ENCODE measurements around the gene DNMT1. TPM values are rescaled to one million over a fixed set of nuclear protein-coding genes. Genes with fewer than 3 reads are reported as not detected.

DNMT1 gene
- total RNA-seq, 1 experiment from 2014 or later: 210 TPM

DNA sequence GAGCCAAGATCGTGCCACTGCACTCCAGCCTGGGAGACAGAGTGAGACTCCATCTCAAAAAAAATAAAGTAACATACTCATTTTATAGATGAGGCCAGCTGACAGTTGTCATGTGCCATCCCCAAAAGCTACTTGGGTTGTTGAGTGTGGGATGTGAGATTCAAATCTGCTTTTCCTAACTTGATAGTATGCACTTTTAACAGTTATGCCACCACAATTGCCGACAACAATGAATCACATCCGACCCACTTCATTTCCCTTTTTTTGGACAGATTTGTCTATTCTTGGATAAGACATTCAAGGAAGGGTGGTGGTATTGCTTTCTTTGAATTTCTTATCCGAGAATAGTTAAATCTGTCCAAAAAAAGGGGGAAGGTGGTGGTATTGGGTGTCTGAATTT lies 16.3 kb upstream of the DNMT1 start (continued):
- TF ChIP-seq, protein P1, sequence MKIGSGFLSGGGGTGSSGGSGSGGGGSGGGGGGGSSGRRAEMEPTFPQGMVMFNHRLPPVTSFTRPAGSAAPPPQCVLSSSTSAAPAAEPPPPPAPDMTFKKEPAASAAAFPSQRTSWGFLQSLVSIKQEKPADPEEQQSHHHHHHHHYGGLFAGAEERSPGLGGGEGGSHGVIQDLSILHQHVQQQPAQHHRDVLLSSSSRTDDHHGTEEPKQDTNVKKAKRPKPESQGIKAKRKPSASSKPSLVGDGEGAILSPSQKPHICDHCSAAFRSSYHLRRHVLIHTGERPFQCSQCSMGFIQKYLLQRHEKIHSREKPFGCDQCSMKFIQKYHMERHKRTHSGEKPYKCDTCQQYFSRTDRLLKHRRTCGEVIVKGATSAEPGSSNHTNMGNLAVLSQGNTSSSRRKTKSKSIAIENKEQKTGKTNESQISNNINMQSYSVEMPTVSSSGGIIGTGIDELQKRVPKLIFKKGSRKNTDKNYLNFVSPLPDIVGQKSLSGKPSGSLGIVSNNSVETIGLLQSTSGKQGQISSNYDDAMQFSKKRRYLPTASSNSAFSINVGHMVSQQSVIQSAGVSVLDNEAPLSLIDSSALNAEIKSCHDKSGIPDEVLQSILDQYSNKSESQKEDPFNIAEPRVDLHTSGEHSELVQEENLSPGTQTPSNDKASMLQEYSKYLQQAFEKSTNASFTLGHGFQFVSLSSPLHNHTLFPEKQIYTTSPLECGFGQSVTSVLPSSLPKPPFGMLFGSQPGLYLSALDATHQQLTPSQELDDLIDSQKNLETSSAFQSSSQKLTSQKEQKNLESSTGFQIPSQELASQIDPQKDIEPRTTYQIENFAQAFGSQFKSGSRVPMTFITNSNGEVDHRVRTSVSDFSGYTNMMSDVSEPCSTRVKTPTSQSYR (CRISPR knock-in tag; IDR thresholded peaks at IDR 0.05): no peak
- TF ChIP-seq FOXK1 (CRISPR knock-in tag; IDR thresholded peaks at IDR 0.05) (no peak), USF2 (CRISPR knock-in tag; IDR thresholded peaks at IDR 0.05) (no peak)
- TF ChIP-seq, protein P2, sequence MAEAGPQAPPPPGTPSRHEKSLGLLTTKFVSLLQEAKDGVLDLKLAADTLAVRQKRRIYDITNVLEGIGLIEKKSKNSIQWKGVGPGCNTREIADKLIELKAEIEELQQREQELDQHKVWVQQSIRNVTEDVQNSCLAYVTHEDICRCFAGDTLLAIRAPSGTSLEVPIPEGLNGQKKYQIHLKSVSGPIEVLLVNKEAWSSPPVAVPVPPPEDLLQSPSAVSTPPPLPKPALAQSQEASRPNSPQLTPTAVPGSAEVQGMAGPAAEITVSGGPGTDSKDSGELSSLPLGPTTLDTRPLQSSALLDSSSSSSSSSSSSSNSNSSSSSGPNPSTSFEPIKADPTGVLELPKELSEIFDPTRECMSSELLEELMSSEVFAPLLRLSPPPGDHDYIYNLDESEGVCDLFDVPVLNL (CRISPR knock-in tag; IDR thresholded peaks at IDR 0.05; ENCODE audit: borderline replicate concordance, low read depth): no peak

- TF ChIP-seq E2F5 (CRISPR knock-in tag; IDR thresholded peaks at IDR 0.05) (no peak), ZNF232 (CRISPR knock-in tag; IDR thresholded peaks at IDR 0.05) (no peak), ETV6 (CRISPR knock-in tag; IDR thresholded peaks at IDR 0.05) (no peak), ZNF671 (CRISPR knock-in tag; IDR thresholded peaks at IDR 0.05) (no peak), IRF1 (CRISPR knock-in tag; IDR thresholded peaks at IDR 0.05) (no peak), ZSCAN18 (CRISPR knock-in tag; IDR thresholded peaks at IDR 0.05) (no peak), SMAD3 (CRISPR knock-in tag; IDR thresholded peaks at IDR 0.05; ENCODE audit: borderline replicate concordance) (no peak)
- TF ChIP-seq, protein P3, sequence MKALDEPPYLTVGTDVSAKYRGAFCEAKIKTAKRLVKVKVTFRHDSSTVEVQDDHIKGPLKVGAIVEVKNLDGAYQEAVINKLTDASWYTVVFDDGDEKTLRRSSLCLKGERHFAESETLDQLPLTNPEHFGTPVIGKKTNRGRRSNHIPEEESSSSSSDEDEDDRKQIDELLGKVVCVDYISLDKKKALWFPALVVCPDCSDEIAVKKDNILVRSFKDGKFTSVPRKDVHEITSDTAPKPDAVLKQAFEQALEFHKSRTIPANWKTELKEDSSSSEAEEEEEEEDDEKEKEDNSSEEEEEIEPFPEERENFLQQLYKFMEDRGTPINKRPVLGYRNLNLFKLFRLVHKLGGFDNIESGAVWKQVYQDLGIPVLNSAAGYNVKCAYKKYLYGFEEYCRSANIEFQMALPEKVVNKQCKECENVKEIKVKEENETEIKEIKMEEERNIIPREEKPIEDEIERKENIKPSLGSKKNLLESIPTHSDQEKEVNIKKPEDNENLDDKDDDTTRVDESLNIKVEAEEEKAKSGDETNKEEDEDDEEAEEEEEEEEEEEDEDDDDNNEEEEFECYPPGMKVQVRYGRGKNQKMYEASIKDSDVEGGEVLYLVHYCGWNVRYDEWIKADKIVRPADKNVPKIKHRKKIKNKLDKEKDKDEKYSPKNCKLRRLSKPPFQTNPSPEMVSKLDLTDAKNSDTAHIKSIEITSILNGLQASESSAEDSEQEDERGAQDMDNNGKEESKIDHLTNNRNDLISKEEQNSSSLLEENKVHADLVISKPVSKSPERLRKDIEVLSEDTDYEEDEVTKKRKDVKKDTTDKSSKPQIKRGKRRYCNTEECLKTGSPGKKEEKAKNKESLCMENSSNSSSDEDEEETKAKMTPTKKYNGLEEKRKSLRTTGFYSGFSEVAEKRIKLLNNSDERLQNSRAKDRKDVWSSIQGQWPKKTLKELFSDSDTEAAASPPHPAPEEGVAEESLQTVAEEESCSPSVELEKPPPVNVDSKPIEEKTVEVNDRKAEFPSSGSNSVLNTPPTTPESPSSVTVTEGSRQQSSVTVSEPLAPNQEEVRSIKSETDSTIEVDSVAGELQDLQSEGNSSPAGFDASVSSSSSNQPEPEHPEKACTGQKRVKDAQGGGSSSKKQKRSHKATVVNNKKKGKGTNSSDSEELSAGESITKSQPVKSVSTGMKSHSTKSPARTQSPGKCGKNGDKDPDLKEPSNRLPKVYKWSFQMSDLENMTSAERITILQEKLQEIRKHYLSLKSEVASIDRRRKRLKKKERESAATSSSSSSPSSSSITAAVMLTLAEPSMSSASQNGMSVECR (CRISPR knock-in tag; IDR thresholded peaks at IDR 0.05; ENCODE audit: borderline replicate concordance): no peak
- H3K27me3 Mint-ChIP-seq (ENCODE audit: low read depth): peaks cover 4% of the 10 kb centered on the region
- no peak overlapping the region for H3K27ac Mint-ChIP-seq
- ATAC-seq (no peak), DNase-seq (ENCODE audit: low spot score) (no peak)
- peaks cover 16% of the 10 kb centered on the region for H3K9me3 Mint-ChIP-seq
- peaks cover 7% of the 10 kb centered on the region for H3K4me1 Mint-ChIP-seq
- no peak overlapping the region for H3K4me3 Mint-ChIP-seq
- H3K36me3 Mint-ChIP-seq: no peaks in the 10 kb centered on the region; the same call in 1 of the 2 replicates
- ChIA-PET CTCF (interaction anchor here (0.6 to 1.5 kb wide), 5 partner anchors 10 to 50 kb away, joined by 3 to 7 read pairs (median 5); no protein-coding TSS in a partner anchor), POLR2A (no interaction called here)
Measured at GRCh38 chr19:10209315-10209714, 14.6 kb upstream of the DNMT1 start.

Data from WTC11 (cell line).